Suprapubic skin (tissue), 4 donors: ENCODE results near the gene PSENEN. TPM values are rescaled to one million over a fixed set of nuclear protein-coding genes. Genes with fewer than 3 reads are reported as not detected.

ENCODE experiments used
- DNase-seq, 2 donors: peaks; one replicate each; pipeline ENCODE4 v3.0.0-alpha.2; 2019; ENCODE audit warnings: low spot score in 2 of 2
- H3K27ac ChIP-seq: fragments of 200-600 bp; sonication (generic); one replicate; pipeline ENCODE4 v1.5.1; 2019
- H3K27me3 ChIP-seq: fragments of 200-600 bp; sonication (generic); one replicate; pipeline ENCODE4 v1.5.1; 2019
- H3K36me3 ChIP-seq: fragments of 200-600 bp; sonication (generic); one replicate; pipeline ENCODE4 v1.5.1; 2019
- H3K4me1 ChIP-seq: fragments of 200-600 bp; sonication (generic); one replicate; pipeline ENCODE4 v1.5.1; 2019
- H3K4me3 ChIP-seq: fragments of 200-600 bp; sonication (generic); one replicate; pipeline ENCODE4 v1.5.1; 2019; ENCODE audit warnings: mild to moderate bottlenecking
- H3K9me3 ChIP-seq: fragments of 200-600 bp; sonication (generic); one replicate; pipeline ENCODE4 v1.5.1; 2019
- CTCF ChIP-seq, 2 donors: fragments of 200-600 bp in 1 of 2; fragments of 450-650 bp in 1 of 2; sonication (generic) in 1 of 2; IDR thresholded peaks; one replicate each; pipeline ENCODE4 v1.5.1; 2016 to 2019; ENCODE audit warnings: antibody characterized with exemption in 2 of 2, mild to moderate bottlenecking in 1 of 2, moderate library complexity in 1 of 2
- EP300 ChIP-seq: sonication (generic); formaldehyde crosslinking; IDR thresholded peaks from one replicate; pipeline ENCODE4 v1.6.1; 2017; ENCODE audit warnings: antibody characterized with exemption
- POLR2A ChIP-seq, 2 donors: fragments of 450-650 bp; IDR thresholded peaks; one replicate each; pipeline ENCODE4 v1.6.1; 2017; ENCODE audit warnings: antibody characterized with exemption in 2 of 2, mild to moderate bottlenecking in 2 of 2, moderate library complexity in 2 of 2
- POLR2AphosphoS5 ChIP-seq, 3 donors: sonication (generic); formaldehyde crosslinking; IDR thresholded peaks; one replicate each; pipeline ENCODE4 v1.6.1; 2017; ENCODE audit warnings: antibody characterized with exemption in 3 of 3
- WGBS: methylation state at CpG from one replicate; pipeline ENCODE4 v1.1.5; 2018; 5-methylcytosine and 5-hydroxymethylcytosine counted together
- total RNA-seq, 4 donors: library from RNA; depleted of rRNA; stranded (reverse); fragments of >200 nt; gene quantifications; one replicate each; pipeline ENCODE4 v1.1.0, GENCODE V29; 2016

PSENEN gene
- total RNA-seq, 4 donors from 2014 or later, result 27.1 to 57.2 (median 42.4) TPM

- DNase-seq, result peak; percentile 99
- H3K36me3 ChIP-seq, result peaks cover 32% of the 10 kb centered on the region
- H3K27me3 ChIP-seq, result no peaks in the 10 kb centered on the region
- H3K4me1 ChIP-seq, result peaks cover 29% of the 10 kb centered on the region
- WGBS, result under 1% methylated on average over 54 of the region's 63 CpGs
- no peaks in the 10 kb centered on the region for H3K9me3 ChIP-seq
- H3K4me3 ChIP-seq, result peak overlapping the region; percentile 69
- peak in 1 of 2 donors; percentile 41 for TF ChIP-seq POLR2A (IDR thresholded peaks at IDR 0.05)
- TF ChIP-seq POLR2AphosphoS5 (IDR thresholded peaks at IDR 0.05), result peak in 2 of 3 donors; percentile 65 to 86
- TF ChIP-seq EP300, result peak; percentile 17
- TF ChIP-seq CTCF (IDR thresholded peaks at IDR 0.05), result no peak
- peak overlapping the region; percentile 79 for H3K27ac ChIP-seq
These were observed 4.8 kb upstream of the PSENEN start for GRCh38 chr19:35740423-35741202.

GRCh38 chr19:35741203-35741515, 4.3 kb upstream of the PSENEN start:
- 9% methylated on average over 12 of the region's 12 CpGs for WGBS
- DNase-seq, result no peak
- Histone ChIP-seq H3K9me3 (no peaks in the 10 kb centered on the region), H3K27me3 (no peaks in the 10 kb centered on the region), H3K4me1 (peaks cover 34% of the 10 kb centered on the region), H3K27ac (peak overlapping the region; percentile 79), H3K4me3 (peak overlapping the region; percentile 69), H3K36me3 (peaks cover 32% of the 10 kb centered on the region)
- TF ChIP-seq EP300, result no peak
- no peak for TF ChIP-seq CTCF (IDR thresholded peaks at IDR 0.05)
- no peak for TF ChIP-seq POLR2A (IDR thresholded peaks at IDR 0.05)
- no peak for TF ChIP-seq POLR2AphosphoS5 (IDR thresholded peaks at IDR 0.05)

- TF ChIP-seq CTCF (IDR thresholded peaks at IDR 0.05) (no peak), POLR2AphosphoS5 (IDR thresholded peaks at IDR 0.05) (no peak), POLR2A (IDR thresholded peaks at IDR 0.05) (no peak), EP300 (no peak)
- 80% methylated on average over 9 of the region's 9 CpGs for WGBS
- H3K4me3 ChIP-seq, result peak within 1 kb of the TSS; percentile 69
- peak within 1 kb of the TSS; percentile 79 for H3K27ac ChIP-seq
- H3K36me3 ChIP-seq, result peaks cover 22% of the 10 kb centered on the region
- no peak for DNase-seq
- H3K27me3 ChIP-seq, result no peaks in the 10 kb centered on the region
- no peaks in the 10 kb centered on the region for H3K9me3 ChIP-seq
- peaks cover 40% of the 10 kb centered on the region for H3K4me1 ChIP-seq
These were observed 3.2 kb upstream of the PSENEN start, which contains the start of gene IGFLR1 for GRCh38 chr19:35742121-35742724. TSS of gene IGFLR1 (minus strand) at chr19:35742452. CDS start at chr19:35741180, 1,272 bp downstream.

- WGBS, result 91% methylated on average over 19 of the region's 19 CpGs
- H3K9me3 ChIP-seq, result no peaks in the 10 kb centered on the region
- TF ChIP-seq EP300 (no peak), POLR2AphosphoS5 (IDR thresholded peaks at IDR 0.05) (no peak), CTCF (IDR thresholded peaks at IDR 0.05) (no peak), POLR2A (IDR thresholded peaks at IDR 0.05) (no peak)
- DNase-seq, result no peak
- H3K27ac ChIP-seq, result no peak overlapping the region
- peak overlapping the region; percentile 86 for H3K4me3 ChIP-seq
- peaks cover 48% of the 10 kb centered on the region for H3K4me1 ChIP-seq
- no peaks in the 10 kb centered on the region for H3K27me3 ChIP-seq
- H3K36me3 ChIP-seq, result peaks cover 7% of the 10 kb centered on the region
These were observed 1.6 kb upstream of the PSENEN start for GRCh38 chr19:35743640-35744429.
